Measurements from ENCODE around the gene RAB6A.

The RAB6A gene

DNA sequence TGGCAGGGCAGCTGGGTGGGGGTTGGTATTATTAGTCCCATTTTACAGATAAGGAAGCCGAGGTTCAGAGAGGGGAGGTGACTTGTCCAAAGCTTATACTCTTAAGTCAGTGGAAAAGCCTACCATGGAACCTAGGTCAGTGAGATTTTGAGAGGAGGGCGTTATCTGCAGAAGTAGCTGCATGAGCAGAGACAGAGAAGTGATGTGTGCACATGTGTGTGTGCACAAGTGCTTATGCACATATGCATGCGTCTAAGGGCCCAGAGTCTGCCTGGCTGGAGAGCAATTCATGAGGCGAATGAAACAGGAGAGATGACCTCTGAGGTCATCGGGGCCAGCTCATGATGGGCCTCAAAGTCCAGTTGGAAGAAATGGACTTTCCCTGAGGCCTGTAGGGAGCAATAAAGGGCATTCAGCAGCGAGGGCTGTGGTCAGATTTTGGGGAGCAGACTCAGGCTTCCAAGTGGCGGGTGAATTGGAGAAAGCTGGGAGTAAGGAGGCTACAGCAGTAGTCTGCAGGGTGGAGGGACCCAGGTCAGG, 106.3 kb downstream of the RAB6A start:
- no peak for DNase-seq

DNA sequence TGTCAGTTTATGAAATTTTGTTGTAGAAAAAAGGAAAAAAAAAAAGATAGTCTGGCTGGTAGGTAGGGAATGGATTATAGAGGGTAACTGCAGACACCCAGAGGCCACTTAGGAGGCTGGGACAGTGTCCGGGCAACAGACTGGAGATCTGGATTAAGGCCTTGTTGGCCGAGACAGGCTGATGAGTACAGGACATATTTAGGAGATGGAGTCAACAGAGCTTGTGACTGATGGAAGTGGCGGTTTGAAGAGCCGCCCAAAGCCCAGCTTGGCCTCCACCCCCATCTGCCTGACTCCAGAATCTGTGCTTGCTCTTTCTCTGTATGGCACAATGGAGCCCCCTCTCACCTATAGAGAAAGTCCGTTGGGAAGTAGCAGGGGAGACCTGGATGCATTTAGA, 106.9 kb downstream of the RAB6A start:
- no peak for DNase-seq

DNA sequence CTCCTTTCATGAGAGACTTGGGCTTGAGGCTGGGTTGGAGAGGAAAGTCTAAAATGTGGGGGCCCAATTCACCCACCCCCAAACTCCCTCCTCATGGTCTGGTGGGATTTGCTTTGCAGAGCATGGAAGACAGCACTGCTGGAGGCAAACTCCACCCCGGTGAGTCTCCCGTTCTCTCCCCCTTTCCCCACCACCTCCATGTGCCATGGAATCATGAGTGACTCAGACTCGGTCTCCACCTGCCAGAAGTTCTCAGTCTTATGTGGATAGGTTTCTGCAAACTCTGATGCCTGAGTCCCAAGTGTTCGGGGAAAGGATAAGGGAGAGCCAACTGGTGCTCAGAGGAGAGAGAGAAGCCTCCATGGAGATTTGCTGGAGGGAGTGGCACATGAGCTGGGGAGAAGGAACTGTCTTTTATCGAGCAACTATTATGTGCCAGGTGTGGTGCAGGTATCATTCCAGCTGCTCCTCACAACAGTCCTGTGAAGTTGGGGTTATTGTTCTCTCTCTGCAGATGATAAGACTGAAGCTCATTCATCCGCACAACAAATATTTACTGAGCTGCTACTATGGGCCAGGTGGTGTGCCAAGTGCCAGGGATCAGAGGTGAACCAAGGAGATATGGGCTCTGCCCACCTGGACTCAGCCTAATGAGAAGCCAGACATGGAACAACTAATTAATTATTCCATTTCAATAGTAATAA, 107.9 kb downstream of the RAB6A start:
- DNase-seq: no peak

DNA sequence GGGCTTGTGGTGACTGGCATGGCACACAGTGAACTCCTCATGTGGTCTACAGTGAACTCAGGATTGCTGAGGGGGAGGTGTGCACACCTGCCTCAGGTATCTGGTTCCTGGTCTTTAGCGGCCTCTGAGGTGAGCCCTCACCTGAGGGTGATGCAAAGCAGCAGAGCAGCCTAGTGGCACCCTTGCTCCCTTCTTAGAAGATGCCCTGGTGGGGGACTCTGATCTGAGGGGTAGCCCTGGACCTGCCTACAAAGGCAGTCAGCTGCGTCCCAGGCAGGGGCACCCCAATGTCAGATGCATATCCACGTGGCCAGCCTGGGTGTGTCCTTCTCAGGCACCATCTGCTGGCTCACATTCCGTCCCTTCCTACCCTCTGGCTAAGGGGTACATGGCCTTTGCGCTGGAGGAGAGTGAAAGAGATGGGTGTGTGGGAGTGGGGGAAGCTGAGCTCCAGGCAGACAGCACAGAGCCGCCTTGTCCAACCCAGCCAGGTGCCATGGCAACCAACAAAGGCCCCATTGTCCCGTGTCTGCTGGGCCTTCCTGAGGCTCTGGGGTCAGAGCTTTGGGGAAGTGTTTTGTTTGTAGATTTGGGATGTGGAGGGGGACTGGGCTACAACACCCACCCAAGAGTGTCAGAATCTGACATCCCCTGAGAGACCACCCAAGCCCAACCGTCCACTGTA, 108.7 kb downstream of the RAB6A start:
- DNase-seq: peak in 56 of 58 donors; percentile 4 to 95 (median 80)

DNA sequence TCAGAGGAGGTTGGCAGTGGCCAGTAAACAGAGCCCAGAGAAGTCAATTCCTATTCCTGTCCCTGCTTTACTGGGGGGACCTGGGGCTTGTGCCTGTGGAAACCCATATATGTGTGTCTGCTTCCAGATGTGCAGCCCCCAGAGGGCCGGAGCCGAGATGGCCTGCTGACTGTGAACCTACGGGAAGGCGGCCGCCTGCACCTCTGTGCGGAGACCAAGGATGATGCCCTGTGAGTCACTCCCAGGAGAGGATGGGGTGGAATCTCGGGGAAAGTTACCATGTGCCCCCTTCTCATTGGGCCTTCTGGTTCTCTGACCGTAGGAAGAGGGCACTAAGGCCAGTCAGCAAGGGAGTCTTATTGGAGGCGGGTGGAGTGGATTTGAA, 109.2 kb downstream of the RAB6A start:
- peak in 1 of 58 donors; percentile 20 for DNase-seq

DNA sequence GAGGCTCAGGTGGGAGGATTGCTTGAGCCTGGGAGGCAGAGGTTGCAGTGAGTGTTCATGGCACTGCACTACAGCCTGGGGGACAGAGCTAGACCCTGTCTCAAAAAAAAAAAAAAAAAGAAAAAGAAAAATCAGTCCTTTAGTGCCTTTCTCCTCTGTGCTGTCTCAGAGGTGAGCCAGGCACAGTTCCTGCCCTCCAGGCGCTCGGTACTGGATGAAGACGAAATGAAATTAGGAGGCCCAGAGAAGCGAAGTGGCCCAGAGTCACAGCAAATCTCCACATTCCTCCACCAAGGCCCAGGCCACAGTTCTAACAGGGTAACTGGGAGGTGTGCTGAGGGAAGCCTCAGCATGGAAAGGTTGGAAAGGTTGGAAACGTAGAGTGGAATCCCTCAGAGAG, 109.6 kb downstream of the RAB6A start:
- no peak for DNase-seq

DNA sequence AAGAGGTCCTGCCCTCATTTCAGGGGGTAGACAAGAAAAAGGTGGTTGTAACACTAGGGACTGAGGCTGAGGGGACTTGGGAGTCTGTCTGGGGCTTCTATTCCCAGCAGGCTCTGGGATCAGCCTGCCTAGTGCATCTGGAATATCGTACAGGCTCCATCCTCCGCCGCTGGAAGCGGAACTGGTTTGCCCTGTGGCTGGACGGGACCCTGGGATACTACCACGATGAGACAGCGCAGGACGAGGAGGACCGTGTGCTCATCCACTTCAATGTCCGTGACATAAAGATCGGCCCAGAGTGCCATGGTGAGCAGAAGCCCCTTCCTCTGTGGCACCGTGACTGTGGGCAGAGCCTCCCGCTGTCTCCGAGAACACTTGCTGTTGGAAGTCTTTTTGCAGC, 110.5 kb downstream of the RAB6A start:
- DNase-seq: no peak

DNA sequence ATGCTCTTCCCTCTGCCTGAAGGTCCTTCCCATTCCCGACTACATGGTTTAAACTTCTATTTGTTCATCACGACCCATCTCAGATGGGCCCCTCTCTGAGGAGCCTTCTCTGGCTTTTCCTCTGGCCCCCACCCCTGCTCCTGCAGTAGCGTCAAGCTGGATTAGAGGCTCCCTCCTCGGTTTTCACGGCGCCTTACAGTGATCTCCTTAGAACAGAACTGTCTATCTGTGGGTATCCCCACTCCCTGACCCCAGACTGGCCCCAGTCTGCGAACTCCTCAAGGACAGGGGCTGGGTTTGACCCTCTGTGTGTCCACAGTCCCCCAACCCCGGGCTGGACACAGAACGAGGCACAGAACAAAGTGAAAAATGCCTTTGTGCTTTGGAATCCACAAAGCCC, 111.7 kb downstream of the RAB6A start:
- DNase-seq: peak in 1 of 58 donors; percentile 47

DNA sequence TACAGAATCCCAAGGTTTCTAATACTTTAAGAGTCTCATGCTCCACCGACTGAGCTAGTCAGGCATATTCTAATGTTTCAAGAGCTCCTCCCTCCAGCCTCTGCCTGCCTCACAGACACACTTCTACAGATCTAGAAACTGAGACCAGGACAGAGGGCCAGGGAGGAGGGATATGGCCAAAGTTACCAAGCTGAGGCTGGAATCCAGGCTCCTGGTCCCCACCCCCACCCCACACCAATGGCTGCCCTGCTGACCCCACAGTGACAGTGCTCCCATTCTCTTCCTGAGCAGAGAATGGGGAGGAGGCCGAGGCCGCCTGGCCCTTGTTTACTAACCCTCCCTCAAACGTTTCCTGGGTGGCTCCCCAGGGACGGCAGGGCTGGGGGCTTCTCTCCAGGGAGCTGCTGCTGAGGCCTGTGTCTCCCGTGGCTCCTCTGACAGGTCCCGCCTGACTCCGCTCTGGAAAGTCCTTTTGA, 112.3 kb downstream of the RAB6A start:
- peak in 21 of 58 donors; percentile 11 to 60 (median 39) for DNase-seq

DNA sequence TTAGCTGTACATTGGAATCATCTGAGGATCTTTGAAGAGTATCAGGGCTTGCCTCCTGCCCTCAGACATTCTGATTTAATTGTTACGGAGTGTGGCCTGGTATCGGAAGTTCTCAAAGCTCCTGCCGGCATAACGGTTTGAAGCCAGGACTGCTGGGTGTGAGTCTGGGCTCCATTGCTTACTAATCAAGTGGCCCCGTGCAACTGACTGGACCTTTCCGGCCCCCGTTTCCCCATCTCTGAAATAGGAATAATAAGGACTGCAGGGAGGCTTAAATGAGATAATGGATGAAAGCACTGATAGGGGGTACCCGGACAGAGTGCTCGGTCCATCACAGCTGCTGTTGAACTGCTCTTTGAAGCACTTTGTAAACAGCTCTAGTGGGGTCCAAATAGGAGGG, 112.8 kb downstream of the RAB6A start:
- DNase-seq: peak in 1 of 58 donors; percentile 18

DNA sequence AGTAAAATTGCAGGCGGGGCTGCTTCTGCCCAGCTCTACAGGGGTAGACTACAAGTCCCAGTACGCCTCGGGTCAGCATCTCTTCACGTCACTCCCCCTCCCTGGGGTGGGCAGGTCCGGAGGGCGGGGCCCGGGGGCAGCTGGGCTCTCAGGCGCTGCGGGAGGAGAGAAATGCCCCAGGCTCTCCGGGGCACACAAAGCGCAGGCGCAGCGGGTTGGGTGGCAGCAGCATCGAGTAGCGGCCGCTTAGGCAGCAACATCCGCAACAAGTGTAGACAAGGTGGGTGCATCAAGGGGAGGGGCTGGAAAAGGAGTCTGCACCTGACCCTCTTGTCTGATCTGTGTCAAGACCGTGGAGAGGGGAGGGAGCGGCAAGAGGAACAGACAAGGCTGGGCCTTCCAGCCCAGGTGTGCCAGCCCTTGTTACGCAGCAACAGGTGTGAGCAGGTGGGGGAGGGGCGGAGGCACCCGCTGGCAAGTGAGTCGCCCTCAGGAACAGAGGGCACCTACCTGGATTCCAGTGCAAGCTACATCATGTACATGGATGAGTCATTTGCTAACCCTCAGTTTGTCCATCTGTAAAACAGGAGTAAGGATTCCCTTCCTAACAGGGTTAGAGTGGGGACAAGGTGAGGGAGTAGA, 113.3 kb downstream of the RAB6A start:
- DNase-seq: peak; percentile 18 to 98 (median 92)

DNA sequence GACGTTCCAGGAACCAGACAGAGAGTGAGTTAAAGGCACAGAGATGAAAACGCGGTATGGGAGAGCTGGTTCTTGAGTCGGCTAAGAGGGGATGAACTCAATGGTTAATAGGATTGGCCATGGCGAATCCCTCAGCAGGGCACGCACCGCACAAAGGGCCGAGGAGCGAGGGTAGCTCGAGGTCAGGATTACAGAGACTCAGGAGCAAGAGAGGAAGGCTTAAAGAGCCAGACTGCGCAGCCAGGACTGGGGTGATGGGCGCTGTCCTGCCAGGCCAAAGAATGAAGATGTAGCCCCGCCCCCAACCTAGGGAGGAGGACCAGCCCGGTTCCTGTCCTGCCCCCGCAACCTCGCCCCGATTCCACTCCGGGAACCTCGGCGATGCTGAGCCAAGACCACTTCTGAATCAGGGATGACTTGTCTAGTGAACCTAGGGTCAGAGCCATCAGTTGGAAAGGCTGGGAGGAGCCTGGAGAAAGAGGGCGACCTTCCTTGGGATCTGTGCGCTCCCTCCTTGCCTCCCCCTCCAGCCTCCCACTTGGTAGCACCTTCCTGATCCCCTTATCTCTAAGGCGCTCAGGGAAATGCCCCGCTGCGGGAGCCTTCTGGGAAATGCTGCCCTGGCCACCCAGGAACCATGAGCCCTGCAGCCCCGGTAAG, 114.8 kb downstream of the RAB6A start, which contains the start of gene PLEKHB1:
TSS of gene PLEKHB1 (plus strand) at position 610 of the 660 bp plus-strand sequence. CDS start at position 638, 28 bp downstream.
- DNase-seq: no peak

DNA sequence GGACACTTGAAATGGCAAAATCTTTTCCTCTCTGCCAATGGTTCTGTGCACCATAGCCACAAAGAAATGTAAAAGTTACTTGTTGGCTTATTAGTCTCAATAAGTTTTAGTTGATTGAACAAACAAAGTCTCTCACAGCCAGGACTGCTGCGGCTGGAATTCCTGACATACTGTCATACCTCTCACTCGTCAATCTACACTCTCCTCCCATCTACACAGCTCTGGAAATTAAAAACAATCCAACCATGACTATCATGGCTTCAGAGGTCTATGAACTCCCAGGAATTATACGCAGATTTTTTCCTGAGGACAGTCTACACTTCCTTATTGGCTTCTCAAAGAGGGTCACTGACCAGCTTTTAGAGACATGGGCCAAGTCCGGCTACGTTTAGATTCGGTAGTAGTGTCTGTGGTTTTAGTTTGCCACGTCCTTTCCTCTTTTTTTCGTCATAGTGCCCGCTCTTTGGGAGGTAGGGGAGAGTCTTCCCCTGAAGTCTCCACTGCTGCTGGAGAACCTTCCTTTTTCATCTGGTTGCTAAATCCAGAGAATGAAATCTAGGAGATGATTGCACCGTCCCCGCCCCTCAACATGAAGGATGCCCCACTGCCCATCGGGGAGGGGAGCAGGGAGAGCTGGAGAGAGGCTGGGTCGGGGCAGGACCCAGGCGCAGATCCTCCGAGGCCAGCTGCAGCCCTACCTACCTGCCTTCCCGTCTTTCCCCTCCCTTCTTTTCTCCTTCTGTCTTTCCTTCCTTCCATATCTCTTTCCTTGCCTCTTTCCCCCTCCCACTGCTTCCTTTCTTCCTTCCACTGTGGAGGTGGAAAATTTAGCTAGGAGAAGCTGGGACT, 115.5 kb downstream of the RAB6A start:
- no peak for DNase-seq

DNA sequence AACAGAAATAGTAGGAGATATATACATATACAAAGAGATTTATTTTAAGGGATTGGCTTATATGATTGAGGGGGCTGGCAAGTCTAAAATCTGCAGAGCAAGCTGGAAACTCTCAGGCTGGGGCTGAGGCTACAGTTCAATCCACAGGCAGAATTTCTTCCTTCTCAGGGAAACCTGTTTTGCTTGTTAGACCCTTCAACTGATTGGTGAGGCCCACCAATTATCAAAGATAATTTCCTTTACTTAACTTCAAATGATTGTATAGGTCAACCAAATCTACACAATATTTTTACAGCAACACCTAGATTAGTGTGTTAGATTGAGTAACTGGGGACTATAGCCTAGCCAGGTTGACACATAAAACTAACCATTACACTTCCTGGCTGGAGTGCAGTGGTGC, 119.2 kb downstream of the RAB6A start:
- no peak for DNase-seq

DNA sequence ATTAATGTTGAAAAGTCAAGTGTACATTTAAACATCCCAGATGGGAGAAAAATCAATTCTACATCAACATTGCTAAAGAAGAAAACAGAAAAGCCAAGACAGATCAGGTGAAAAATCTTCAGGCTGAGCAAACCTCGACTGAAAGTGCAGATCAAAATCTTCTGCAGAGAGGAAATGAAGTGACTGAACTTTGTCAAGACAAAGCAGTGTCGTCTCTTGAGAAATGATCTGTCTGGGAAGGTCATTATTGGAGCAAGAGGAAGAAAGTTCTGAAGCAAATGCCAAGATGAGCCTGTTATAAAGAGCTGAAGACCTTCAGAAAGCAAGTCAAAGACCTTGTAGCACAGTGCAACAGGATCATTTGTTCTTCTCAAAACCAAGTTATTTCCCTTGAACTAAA, 120.3 kb downstream of the RAB6A start:
- no peak for DNase-seq

DNA sequence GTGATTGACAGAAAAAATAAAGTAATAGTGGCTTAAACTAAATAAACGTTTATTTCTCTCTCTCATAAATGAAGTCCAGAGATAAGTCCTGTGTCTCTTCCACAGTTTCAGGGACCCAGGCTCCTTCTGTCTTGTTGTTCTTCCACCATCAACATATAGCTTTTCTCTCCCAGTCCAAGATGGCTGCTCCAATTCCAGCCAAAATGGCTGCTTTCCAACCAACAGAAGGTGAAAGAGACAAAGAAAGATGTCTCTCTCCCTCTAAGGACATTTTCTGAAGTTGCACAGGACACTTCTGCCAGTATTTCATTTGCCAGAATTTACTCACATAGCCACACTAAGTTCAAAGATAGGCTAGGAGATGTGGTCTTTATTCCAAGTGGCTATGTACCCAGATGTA, 123.9 kb downstream of the RAB6A start:
- no peak for DNase-seq

DNA sequence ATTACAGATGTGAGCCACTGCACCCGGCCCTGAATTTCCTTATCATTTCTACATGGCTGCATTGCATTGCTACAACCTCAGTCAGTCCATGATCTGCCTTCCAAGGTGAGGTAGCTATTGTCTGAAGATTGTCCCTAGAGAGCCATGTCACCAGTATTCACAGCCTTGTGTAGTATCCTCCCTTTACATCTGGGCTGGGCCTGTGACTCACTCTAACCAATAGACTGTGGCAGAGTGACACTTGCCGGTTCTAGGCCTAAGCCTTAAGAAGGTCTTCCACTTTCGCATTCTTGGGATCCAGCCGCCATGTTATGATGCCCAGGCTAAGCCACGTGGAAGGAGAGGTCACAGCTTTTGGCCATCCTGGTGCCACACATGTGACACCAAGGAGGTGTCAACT, 124.6 kb downstream of the RAB6A start:
- no peak for DNase-seq

DNA sequence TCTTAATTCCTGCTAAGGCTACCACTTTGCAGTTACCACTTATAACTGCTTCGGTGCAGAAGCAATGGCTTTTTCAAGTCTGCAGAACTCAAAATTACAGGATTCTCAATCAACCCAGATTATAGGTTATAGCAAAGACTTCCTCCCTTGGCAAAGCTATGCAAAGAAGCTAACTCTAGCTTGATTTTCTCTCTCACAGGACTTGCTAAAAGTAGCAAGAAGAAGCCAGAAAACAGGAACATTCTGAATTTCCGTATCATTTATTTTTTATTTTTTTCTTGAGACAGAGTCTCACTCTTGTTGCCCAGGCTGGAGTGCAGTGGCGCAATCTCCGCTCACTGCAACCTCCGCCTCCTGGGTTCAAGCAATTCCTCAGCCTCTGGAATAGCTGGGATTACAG, 125.2 kb downstream of the RAB6A start:
- DNase-seq: no peak

DNA sequence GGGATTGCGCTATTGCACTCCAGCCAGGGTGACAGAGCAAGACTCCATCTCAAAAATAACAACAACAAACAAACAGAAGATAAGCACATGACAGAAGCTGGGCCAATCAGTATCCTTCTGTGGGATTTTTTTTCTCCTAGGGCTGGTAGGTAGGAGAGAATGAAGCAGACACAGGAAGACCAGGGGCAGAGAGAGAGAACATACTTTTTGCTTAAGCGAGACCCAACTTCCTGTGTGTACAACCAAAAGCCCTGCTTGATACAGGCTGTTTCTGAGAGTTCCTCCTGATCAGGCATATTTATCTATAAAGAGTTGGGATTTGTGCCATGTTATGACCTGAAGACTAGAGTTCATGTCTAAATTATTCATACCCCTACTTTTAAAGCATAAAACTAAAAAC, 126.9 kb downstream of the RAB6A start:
- no peak for DNase-seq

DNA sequence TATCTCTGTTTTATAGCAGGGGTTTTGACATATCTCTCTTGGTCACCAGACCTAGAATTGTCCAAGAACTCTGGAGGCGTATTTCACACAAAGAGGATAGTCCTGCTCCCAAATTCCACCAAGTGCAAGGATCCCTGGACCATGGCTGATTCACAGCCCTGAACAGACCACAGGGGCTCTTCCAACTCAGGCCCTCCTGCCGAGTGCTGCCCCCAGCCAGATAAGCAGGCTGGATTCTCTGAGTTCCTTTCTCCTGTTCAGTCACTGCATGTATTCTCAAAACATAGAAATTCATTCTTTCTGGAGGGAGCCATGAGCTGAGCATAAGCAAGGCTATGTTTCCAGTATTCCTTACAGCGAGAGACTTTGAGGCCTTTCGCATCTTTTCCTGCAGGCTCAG, 127.9 kb downstream of the RAB6A start:
- no peak for DNase-seq

DNA sequence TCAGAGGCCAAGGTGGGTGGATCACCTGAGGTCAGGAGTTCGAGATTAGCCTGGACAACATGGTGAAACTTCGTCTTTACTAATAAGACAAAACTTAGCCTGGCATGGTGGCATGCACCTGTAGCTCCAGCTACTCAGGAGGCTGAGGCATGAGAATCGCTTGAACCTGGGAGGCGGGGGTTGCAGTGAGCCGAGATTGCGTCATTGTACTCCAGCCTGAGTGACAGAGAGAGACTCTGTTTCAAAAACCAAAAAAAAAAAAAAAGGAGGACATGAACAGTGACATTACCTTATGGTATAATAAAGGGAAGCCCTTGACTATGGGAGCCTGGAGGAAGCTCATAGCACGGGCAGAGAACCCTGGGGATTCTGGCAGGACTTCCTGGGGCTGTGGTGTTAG, 131.0 kb downstream of the RAB6A start:
- no peak for DNase-seq
